PC-9 (cell line): Measurements from ENCODE around the gene FANCL.

Experiments used
- EZH2 ChIP-seq: fragments of 200-600 bp; sonication (generic); IDR thresholded peaks from 2 replicates; pipeline ENCODE4 v1.8.0; 2017; ENCODE audit warnings: antibody characterized with exemption, low read depth
- TF ChIP-seq, protein P1 (sequence below): fragments of 200-600 bp; sonication (generic); conservative IDR thresholded peaks from 2 replicates; pipeline ENCODE4 v1.6.1; 2017; ENCODE audit warnings: mixed run types, antibody characterized with exemption, mild to moderate bottlenecking, moderate library complexity

DNA sequence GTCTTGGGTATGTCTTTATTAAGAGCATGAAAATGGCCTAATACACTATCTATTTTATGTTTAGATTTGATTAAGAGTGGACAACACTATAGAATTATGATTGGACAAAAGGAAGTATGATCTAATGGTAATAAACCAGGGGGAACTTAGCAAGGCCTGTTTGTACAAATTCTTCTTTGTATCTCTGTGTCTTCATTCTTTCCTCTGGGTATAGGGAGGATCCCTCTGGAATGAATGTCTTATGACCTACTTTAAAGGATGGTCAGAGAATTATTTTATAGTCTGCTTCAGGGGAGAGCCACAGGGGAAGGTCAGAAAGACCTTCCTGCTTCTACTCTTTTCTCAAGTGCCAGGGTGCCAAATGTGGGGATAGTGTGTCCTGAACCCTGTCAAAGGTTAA, 42.8 kb upstream of the FANCL start:
- no peak for TF ChIP-seq EZH2
- TF ChIP-seq, protein P1, sequence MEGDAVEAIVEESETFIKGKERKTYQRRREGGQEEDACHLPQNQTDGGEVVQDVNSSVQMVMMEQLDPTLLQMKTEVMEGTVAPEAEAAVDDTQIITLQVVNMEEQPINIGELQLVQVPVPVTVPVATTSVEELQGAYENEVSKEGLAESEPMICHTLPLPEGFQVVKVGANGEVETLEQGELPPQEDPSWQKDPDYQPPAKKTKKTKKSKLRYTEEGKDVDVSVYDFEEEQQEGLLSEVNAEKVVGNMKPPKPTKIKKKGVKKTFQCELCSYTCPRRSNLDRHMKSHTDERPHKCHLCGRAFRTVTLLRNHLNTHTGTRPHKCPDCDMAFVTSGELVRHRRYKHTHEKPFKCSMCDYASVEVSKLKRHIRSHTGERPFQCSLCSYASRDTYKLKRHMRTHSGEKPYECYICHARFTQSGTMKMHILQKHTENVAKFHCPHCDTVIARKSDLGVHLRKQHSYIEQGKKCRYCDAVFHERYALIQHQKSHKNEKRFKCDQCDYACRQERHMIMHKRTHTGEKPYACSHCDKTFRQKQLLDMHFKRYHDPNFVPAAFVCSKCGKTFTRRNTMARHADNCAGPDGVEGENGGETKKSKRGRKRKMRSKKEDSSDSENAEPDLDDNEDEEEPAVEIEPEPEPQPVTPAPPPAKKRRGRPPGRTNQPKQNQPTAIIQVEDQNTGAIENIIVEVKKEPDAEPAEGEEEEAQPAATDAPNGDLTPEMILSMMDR: no peak
